SU-DHL-6 (cell line): ENCODE data around the gene HBQ1.

Experiments
- EZH2phosphoT487 ChIP-seq: fragments of 200-600 bp; sonication (generic), shearing (Covaris generic); conservative IDR thresholded peaks from 2 replicates; pipeline ENCODE4 v1.6.1; 2018; ENCODE audit warnings: mild to moderate bottlenecking, antibody characterized with exemption, low read length, moderate library complexity, mixed read lengths
- TF ChIP-seq, protein P1 (sequence below): fragments of 200-600 bp; sonication (generic); IDR thresholded peaks from one replicate; pipeline ENCODE4 v1.5.1; 2017; ENCODE audit warnings: antibody characterized with exemption, mild to moderate bottlenecking, low read length, moderate library complexity; ENCODE audit not compliant: insufficient read depth, poor library complexity, severe bottlenecking

DNA sequence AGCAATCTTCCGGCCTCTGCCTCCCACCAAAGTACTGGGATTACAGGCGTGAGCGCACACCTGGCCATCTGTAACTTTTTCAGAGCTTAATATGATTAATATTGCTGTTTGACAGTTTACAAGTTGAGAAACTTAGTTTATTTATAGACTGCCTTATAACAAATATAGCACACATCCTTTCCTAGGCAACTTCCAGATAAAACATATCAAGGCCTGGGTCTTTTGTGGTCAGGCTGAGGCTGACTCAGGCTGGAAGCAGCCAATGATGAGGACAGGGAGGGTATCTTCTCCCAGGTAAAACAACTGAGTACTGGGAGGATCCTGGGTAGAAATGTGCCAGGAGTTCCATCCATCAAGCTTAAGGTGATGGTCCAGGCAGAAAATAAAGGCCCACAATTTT is 32.7 kb downstream of the HBQ1 start:
- TF ChIP-seq, protein P1, sequence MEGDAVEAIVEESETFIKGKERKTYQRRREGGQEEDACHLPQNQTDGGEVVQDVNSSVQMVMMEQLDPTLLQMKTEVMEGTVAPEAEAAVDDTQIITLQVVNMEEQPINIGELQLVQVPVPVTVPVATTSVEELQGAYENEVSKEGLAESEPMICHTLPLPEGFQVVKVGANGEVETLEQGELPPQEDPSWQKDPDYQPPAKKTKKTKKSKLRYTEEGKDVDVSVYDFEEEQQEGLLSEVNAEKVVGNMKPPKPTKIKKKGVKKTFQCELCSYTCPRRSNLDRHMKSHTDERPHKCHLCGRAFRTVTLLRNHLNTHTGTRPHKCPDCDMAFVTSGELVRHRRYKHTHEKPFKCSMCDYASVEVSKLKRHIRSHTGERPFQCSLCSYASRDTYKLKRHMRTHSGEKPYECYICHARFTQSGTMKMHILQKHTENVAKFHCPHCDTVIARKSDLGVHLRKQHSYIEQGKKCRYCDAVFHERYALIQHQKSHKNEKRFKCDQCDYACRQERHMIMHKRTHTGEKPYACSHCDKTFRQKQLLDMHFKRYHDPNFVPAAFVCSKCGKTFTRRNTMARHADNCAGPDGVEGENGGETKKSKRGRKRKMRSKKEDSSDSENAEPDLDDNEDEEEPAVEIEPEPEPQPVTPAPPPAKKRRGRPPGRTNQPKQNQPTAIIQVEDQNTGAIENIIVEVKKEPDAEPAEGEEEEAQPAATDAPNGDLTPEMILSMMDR, result no peak
- no peak for TF ChIP-seq EZH2phosphoT487
